ENCODE data around the gene FRMD3.
"Not testable (repeated sequence)": the region's sequence is repeated elsewhere in the genome, so short reads cannot be mapped to it uniquely, and the experiment has no call there.

The FRMD3 gene

DNA sequence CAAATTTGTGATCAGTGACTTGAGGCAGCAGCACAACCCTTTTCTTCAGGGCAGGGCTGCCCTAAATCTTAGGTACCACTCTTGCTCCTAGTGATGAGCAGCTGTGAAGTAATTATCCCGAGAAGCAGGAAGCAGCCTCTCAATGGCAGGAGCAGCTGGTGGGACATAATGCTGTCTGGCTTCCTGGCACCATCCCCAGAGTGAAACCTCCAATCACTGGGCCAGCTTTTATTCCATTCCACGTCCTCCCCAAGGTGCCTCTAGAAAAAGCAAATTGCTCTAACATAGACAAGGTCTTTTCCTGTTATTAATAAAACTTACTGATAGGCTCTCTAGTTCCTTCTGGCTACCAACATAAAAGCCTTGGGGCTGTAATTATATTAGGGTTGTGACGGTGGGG, 154.0 kb downstream of the FRMD3 start:
- DNase-seq: no peak

GRCh38 chr9:83383034-83383433, 155.2 kb downstream of the FRMD3 start:
- no peak for DNase-seq

- DNase-seq: no peak
Measured at GRCh38 chr9:83382421-83382820, 155.8 kb downstream of the FRMD3 start.

GRCh38 chr9:83379045-83379444, 159.2 kb downstream of the FRMD3 start:
- DNase-seq: no peak

DNA sequence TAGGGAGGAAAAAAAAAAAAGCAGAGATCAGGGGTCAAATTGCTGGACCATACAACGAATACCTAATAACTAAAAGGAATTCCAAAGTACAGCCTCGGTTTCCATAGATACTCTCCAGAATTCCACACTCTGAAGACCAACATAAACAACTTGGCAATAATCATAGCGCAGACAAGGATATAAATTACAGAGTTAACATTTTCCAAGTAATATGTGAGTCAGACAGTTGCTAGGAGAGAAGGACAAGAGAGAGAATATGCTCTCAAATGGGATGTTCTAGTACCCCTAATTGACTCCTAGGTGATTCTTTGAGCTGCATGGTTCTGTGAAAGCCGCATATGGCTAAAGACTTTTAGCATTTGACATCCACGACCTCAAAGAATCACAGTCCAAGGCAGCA, 165.2 kb downstream of the FRMD3 start:
- no peak for DNase-seq

- DNase-seq: no peak
Measured at GRCh38 chr9:83367326-83367725, 170.9 kb downstream of the FRMD3 start.

DNA sequence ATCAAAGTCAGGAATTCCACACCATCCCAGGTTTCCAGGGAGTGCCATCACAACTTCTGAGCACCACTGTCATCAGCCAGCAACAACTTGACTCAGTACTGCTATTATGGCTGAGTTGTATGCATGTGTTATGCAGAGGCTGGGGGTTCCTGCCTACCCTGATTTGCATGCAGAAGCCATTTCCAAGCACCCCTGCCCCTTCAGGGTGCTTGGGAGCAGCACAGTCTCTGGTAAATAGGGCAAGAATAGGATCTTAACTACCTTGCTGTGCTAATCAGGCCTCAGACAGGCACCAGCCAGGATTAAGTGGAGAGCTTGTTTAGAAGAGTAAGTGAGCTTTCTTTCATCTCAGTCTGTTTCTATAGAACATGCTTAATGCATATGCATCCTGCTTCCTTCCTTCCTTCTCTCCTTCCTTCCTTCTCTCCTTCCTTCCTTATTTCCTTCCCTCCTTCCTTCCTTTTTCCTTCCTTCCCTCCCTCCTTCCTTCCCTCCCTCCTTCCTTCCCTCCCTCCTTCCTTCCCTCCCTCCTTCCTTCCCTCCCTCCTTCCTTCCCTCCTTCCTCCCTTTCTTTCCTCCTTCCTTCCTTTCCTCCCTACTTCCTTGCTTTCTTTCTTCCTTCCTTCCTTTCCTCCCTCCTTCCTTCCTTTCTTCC, 175.7 kb downstream of the FRMD3 start:
- DNase-seq: no peak

DNA sequence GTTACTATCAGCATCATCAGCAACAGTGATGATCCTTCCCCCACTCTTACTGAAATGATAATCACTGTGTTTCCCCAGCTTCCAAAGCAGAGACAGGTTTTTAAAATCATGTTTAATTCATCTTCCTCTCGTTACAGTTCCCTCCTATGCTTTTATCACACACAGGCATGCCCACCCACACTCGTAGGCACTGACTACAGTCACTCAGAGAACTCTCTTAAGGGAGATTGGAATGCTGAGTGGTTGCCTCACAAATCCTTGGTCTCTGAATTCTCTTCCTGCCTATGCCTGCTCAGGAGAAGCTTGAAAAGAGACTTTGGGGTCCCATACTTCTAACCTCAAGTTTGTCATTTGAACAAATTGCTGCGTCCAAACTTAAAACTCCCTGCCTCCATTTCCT, 179.2 kb downstream of the FRMD3 start:
- no peak for DNase-seq

DNA sequence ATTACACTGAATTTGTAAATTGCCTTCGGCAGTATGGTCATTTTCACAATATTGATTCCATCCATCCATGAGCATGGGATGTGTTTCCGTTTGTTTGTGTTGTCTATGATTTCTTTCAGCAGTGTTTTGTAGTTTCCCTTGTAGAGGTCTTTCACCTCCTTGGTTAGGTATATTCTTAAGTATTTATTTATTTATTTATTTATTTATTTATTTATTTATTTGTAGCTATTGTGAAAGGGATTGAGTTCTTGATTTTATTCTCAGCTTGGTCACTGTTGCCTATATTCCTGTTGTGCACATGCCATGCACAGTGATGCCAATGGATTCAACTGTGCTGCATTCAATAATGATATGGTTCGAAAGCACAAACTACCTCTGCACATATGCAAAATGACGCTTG, 179.7 kb downstream of the FRMD3 start:
- not testable (repeated sequence) for DNase-seq

GRCh38 chr9:83355729-83356151, 182.5 kb downstream of the FRMD3 start:
- DNase-seq: no peak

DNA sequence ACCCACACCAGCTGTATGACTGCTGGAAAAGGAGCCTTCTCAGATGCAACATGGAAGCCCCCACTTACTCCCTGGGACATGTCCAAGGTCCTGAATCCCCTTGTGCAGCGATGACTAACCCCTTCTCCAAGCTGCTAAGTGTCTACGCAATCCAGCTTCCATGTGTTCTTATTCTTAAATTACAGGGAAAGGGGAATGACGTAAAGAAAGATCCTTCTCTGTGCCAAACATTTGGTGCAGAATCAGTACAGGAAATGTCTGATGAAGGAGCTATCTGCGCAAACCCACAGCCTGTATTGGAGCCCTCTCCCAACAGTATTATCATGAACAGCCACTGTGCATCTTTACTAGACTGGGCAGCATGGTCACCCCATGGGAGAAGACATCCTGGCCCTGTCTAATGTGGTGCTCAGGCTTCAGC, 183.2 kb downstream of the FRMD3 start:
- DNase-seq: no peak

- no peak for DNase-seq
Measured at GRCh38 chr9:83349031-83349430, 189.2 kb downstream of the FRMD3 start.

DNA sequence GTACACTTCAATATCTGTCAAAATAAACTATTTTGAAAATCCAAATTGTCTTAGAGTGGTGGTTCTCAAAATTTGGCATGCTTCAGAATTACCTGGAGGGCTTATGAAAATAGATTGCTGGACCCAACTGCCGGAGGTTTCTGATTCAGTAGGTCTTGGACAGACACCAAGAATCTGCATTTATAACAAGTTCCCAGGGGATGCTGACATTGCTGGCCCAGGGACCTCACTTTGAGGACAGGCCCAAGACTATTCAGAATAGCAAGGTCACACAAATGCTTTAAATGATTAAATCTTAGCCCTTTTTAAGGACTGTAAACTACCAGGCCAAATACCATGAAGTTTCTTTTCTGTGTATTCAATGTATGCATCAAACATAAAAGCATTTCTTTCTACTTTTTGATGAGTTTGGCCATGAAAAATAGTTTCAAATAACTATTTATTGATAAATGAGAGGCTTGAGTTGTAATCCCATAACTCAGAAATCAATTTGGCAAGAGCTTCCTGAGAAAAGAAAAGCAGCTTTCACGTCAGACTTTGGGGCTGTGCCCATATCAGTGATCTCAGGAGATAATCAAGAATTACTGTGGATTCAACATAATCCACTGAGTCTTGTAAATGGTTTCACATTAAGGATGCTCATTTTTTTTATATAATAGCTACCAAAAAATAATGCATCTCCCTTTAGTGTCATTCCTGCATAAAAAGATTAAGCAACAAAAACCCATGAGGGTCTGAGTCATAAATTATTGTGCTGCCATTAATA, 191.4 kb downstream of the FRMD3 start:
- no peak for DNase-seq

- DNase-seq: no peak
Measured at GRCh38 chr9:83343366-83343999, 194.7 kb downstream of the FRMD3 start.

DNA sequence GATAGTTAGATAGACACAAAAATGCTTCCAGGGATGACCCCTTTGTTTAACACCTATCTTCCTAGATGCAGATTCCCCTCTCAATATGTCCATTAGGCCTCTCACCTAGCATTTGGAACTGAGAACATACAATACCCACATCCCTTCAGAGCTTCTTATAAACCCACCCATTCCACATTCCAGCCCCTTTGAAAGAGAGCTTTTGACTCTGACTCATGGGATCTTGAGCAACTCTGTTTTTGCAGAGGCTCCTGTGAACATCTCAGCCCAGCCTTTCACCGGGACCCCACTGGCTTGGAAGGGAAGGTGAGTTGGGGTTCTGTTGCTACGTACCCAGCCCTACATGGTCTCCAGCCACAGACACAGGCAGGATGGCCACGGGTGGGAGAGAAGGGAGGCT, 195.5 kb downstream of the FRMD3 start:
- DNase-seq: no peak

DNA sequence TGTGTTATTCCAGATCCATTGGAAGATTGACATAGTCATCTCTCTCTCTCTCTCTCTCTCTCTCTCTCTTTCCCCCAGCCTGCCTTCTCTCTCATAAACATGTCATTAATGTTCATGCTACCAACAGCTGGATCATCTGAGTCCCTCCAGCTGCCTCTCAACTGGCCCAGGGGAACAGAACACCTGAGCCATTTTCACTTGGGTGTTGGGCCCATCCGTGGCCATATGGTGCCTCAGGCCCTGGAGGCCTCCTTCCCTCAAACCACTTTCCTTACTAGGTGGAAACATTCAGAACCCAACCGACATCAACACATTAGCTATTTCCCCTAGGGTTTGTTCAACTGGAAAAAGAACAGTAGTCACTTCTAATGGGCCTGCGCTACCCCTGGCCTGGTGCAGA, 196.2 kb downstream of the FRMD3 start:
- DNase-seq: no peak

GRCh38 chr9:83340451-83340850, 197.8 kb downstream of the FRMD3 start:
- no peak for DNase-seq

DNA sequence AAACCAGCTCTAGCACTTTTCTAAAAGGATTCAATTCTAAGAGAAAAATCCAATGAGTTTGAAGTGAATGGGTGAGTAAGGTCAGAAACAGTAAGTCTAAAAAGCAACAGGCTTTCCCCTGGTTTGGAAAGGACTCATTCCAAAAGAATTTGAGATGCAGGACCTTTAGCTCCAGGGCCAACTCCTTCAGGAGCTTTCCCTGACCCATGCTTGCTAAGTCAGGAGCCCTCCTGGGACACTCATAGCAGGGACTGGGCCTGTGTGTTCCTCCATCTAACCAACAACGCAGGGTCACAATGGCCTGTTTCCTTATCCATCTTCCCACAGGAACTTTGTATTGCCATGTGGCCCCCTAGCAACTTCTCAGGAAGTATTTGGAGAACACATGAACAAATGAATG, 198.8 kb downstream of the FRMD3 start:
- no peak for DNase-seq

DNA sequence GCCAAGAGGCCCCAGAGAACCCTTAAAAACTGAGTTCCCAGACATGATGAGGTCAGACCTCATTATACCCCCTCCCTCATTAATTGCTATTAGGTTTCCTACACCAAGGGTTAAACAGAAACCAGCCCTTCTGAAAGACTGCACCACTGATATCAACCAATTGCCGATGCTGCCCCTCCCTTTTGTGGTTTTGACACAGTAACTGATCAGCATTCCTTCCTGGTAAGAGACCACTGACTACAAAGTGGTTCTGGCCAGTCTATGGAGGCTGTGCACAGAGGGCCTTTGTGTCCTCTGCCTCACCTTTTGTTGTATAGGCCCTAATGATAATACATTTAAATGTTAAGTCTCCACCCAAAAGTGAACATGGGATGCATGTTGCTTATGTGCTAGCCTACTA, 201.5 kb downstream of the FRMD3 start:
- no peak for DNase-seq

- DNase-seq: peak; percentile 68
Measured at GRCh38 chr9:83334320-83334719, 203.9 kb downstream of the FRMD3 start.

DNA sequence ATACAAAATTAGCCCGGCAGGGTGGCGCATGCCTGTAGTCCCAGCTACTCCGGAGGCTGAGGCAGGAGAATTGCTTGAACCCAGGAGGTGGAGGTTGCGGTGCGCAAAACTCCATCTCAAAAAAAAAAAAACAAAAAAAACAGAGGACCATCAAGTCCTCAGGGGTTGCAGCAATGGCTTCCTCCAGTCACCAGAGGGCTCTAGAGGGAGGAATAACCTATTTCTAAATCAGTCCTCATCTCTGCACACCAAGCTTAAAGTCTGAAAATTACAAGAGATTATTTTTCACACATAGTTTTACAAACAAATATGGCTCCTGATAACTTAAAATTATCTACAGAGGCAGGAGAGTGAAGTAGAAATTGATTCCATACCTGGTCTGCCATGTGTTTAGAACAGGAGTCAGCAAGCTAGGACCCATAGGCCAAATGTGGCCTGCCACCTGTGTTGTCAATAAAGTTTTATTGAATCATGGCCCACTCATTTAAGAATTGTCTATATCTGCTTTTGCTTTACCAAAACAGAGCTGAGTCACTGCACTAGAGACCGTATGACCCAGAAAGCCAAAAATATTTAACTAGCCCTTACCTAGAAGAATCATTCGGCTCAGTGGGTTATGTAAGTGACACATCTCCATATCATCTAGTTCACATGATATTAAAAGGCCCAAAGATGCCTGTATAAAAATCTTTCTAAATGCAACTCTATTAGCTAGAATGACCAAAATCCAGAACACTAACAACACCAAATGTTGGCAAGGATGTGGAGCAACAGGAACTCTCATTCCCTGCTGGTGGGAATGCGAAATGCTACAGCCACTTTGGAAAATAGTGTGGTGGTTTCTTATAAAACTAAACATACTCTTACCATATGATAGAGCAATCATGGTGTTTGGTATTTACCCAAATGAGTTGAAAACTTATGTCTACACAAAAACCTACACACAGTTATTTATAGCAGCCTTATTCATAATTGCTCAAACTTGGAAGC, 207.7 kb downstream of the FRMD3 start:
- no peak for DNase-seq

GRCh38 chr9:83327750-83328622, 210.2 kb downstream of the FRMD3 start:
- no peak for DNase-seq
